GM12878 (cell line): ENCODE results near the gene MPP2. TPM values are rescaled to one million over a fixed set of nuclear protein-coding genes. Genes with fewer than 3 reads are reported as not detected.

ENCODE experiments used
- ATAC-seq: fragments of 200-7000 bp; cut with Tn5 transposase; 3 replicates; pipeline ENCODE4 v1.9.1; 2020; ENCODE audit warnings: mild to moderate bottlenecking, moderate library complexity
- BruUV-seq: library from RNA; stranded (reverse); fragments of 400-500 nt; replicated peaks from 2 replicates; lab custom pipeline; 2021; lab: Mats Ljungman, UMichigan
- CTCF ChIA-PET: fragments of 300-600 bp; sonication (Branson Sonifier 250); formaldehyde crosslinking; extraction: SDS; loops from one replicate; lab custom pipeline; 2021; ENCODE audit warnings: inconsistent platforms; lab: Yijun Ruan, JAX
- POLR2A ChIA-PET: fragments of 350-600 bp; formaldehyde crosslinking; extraction: SDS; loops from one replicate; lab custom pipeline; 2021; ENCODE audit warnings: inconsistent platforms; lab: Charles Lee
- RAD21 ChIA-PET: fragments of 300-600 bp; sonication (Branson Sonifier 250); formaldehyde crosslinking; loops from one replicate; lab custom pipeline; 2023; ENCODE audit warnings: antibody characterized with exemption; ENCODE audit not compliant: unreplicated experiment; lab: Charles Lee
- SMC1A ChIA-PET: fragments of 300-600 bp; sonication (Branson Sonifier 250); formaldehyde crosslinking; loops from one replicate; lab custom pipeline; 2023; ENCODE audit not compliant: unreplicated experiment, uncharacterized antibody; lab: Charles Lee
- DNase-seq: peaks from one replicate; pipeline ENCODE4 v3.0.0-alpha.2; 2011; ENCODE audit warnings: low read depth, low spot score
- FAIRE-seq: peaks from 3 replicates; lab custom pipeline; 2011; peaks lifted over from hg19 to GRCh38; lab: Jason Lieb, UNC
- H2AFZ ChIP-seq: 2 replicates; pipeline ENCODE4 v1.6.0; 2011; ENCODE audit warnings: low read depth, low read length, control low read depth; ENCODE audit not compliant: control insufficient read depth
- H3K27ac ChIP-seq: 2 replicates; pipeline ENCODE4 v1.5.1; 2011; ENCODE audit warnings: control low read depth; ENCODE audit not compliant: control insufficient read depth, insufficient read depth
- H3K27me3 ChIP-seq, 2 experiments: replicated peaks in 1 of 2; 2 replicates each; pipeline versions ENCODE4 v1.6.0 to v1.6.1; 2011; ENCODE audit warnings: low read length in 1 of 2; ENCODE audit not compliant: control insufficient read depth in 2 of 2, insufficient read depth in 2 of 2
- H3K36me3 ChIP-seq, 2 experiments: 2 replicates each; pipeline ENCODE4 v1.5.1; 2011; ENCODE audit warnings: low read length in 1 of 2; ENCODE audit not compliant: control insufficient read depth in 2 of 2, insufficient read depth in 2 of 2
- H3K4me1 ChIP-seq: 2 replicates; pipeline ENCODE4 v1.6.1; 2011; ENCODE audit warnings: mild to moderate bottlenecking, low read length, moderate library complexity, mixed read lengths; ENCODE audit not compliant: control insufficient read depth, insufficient read depth
- H3K4me2 ChIP-seq: 2 replicates; pipeline ENCODE4 v1.6.0; 2011; ENCODE audit warnings: control low read depth; ENCODE audit not compliant: control insufficient read depth, insufficient read depth
- H3K4me3 ChIP-seq: fragments of 200-600 bp; sonication (generic); 2 replicates; pipeline ENCODE4 v1.5.1; 2016
- H3K79me2 ChIP-seq: 2 replicates; pipeline ENCODE4 v1.6.0; 2011; ENCODE audit warnings: low read length; ENCODE audit not compliant: control insufficient read depth, insufficient read depth
- H3K9ac ChIP-seq: 2 replicates; pipeline ENCODE4 v1.8.0; 2011; ENCODE audit warnings: low read length, control low read depth, mixed read lengths; ENCODE audit not compliant: control insufficient read depth, insufficient read depth
- H3K9me3 ChIP-seq: replicated peaks from 3 replicates; pipeline ENCODE4 v1.5.1; 2011; ENCODE audit warnings: mild to moderate bottlenecking, low read length; ENCODE audit not compliant: control insufficient read depth, insufficient read depth
- H4K20me1 ChIP-seq: 2 replicates; pipeline ENCODE4 v1.6.0; 2011; ENCODE audit not compliant: control insufficient read depth, insufficient read depth
- EP300 ChIP-seq, 2 experiments: fragments of 150-350 bp in 1 of 2; IDR thresholded peaks; 2 replicates each; pipeline ENCODE4 v1.6.1; 2011 to 2012; ENCODE audit warnings: low read depth in 2 of 2, low read length in 2 of 2, borderline replicate concordance in 1 of 2, improper control_type of control experiment in 1 of 2, inconsistent platforms in 1 of 2; ENCODE audit not compliant: control insufficient read depth in 1 of 2
- FOS ChIP-seq: IDR thresholded peaks from 3 replicates; pipeline ENCODE4 v1.6.1; 2011; ENCODE audit warnings: borderline replicate concordance; ENCODE audit not compliant: insufficient read length; ENCODE audit errors: extremely low read depth
- HDAC2 ChIP-seq: fragments of 200-600 bp; sonication (generic); IDR thresholded peaks from 2 replicates; pipeline ENCODE4 v1.6.1; 2017
- JUNB ChIP-seq: IDR thresholded peaks from 2 replicates; pipeline ENCODE4 v1.6.1; 2016; ENCODE audit warnings: antibody characterized with exemption, mild to moderate bottlenecking
- PKNOX1 ChIP-seq: fragments of 450-650 bp; IDR thresholded peaks from 2 replicates; pipeline ENCODE4 v1.6.1; 2016; ENCODE audit warnings: mild to moderate bottlenecking
- SIX5 ChIP-seq: IDR thresholded peaks from 2 replicates; pipeline ENCODE4 v1.6.1; 2011; ENCODE audit warnings: mild to moderate bottlenecking, low read depth, low read length, moderate library complexity; ENCODE audit not compliant: severe bottlenecking
- TCF12 ChIP-seq: IDR thresholded peaks from 2 replicates; pipeline ENCODE4 v1.6.1; 2011; ENCODE audit warnings: low read depth, mild to moderate bottlenecking, low read length
- ZNF592 ChIP-seq: fragments of 450-650 bp; IDR thresholded peaks from 2 replicates; pipeline ENCODE4 v1.6.1; 2017; ENCODE audit warnings: mild to moderate bottlenecking, moderate library complexity
- WGBS: methylation state at CpG from one replicate; pipeline ENCODE4 v1.1.6; 2016; ENCODE audit warnings: low lambda C conversion rate; ENCODE audit not compliant: insufficient replicate concordance, insufficient coverage; ENCODE audit errors: missing lambda C conversion rate; 5-methylcytosine and 5-hydroxymethylcytosine counted together
- in situ Hi-C: fragments of 300-500 bp; cut with MboI; formaldehyde crosslinking; loops from 9 replicates; pipeline ENCODE4 v1.14.3; 2018; ENCODE audit warnings: mixed read lengths
- intact Hi-C: fragments of 100-400 bp; cut with micrococcal nuclease; formaldehyde crosslinking; loops from one replicate; pipeline ENCODE4 v1.14.2; 2022; ENCODE audit not compliant: unreplicated experiment
- polyA plus RNA-seq, 11 experiments: library from polyadenylated mRNA; depleted of rRNA in 4 of 11; unstranded in 6 of 11; stranded (reverse) in 5 of 11; fragments of >200 nt; fragmentation: Nextera tagmentation in 4 of 11; fragmentation: Illumina TruSeq in 1 of 11; extraction: Ambion mirVana in 4 of 11; extraction: Trizol in 1 of 11; gene quantifications; 1 replicate in 1 of 11; 2 replicates in 10 of 11; pipeline versions ENCODE4 v1.2.1 to v1.2.3, GENCODE V29; 2011 to 2016; ENCODE audit warnings: inconsistent platforms in 2 of 11, missing spikeins in 2 of 11, low read depth in 1 of 11
- total RNA-seq, 4 experiments: library from RNA; depleted of rRNA in 3 of 4; stranded (reverse); fragments of >200 nt in 3 of 4; fragmentation: Illumina TruSeq in 1 of 4; extraction: Trizol in 1 of 4; gene quantifications; 2 replicates each; pipeline versions ENCODE4 v1.2.1 to v1.2.3, GENCODE V29; 2013 to 2021
- TF ChIP-seq, protein P1 (sequence below): fragments of 450-650 bp; IDR thresholded peaks from 2 replicates; pipeline ENCODE4 v1.6.1; 2017; ENCODE audit warnings: mild to moderate bottlenecking, low read depth, inconsistent platforms; ENCODE audit not compliant: poor library complexity, severe bottlenecking
- TF ChIP-seq, protein P2 (sequence below): fragments of 450-650 bp; IDR thresholded peaks from 2 replicates; pipeline ENCODE4 v1.6.1; 2017; ENCODE audit warnings: mild to moderate bottlenecking
- TF ChIP-seq, protein P3 (sequence below): fragments of 450-650 bp; IDR thresholded peaks from 2 replicates; pipeline ENCODE4 v1.6.1; 2014; ENCODE audit warnings: mild to moderate bottlenecking

The MPP2 gene
- total and polyA plus RNA-seq, 10 of the 15 experiments (the other 5 are each of a cell fraction or from before 2014, with no cell fraction given), result 0.02 to 0.23 (median 0.15) TPM; not detected in 2

- H3K27ac ChIP-seq, result no peak overlapping the region
- ChIA-PET RAD21 (no interaction called here), POLR2A (no interaction called here), CTCF (no interaction called here), SMC1A (no interaction called here)
- H4K20me1 ChIP-seq, result no peaks in the 10 kb centered on the region; the same call in 1 of the 2 replicates
- 7% methylated on average over 27 of the region's 31 CpGs for WGBS
- no peaks in the 10 kb centered on the region for H3K36me3 ChIP-seq
- H3K4me3 ChIP-seq, result no peak overlapping the region
- H3K4me1 ChIP-seq, result 0 out of 2 replicates have a peak, but pooled peaks cover 5% of the 10 kb centered on the region
- DNase-seq (no peak), FAIRE-seq (peak; percentile 89), ATAC-seq (peak; percentile 92)
- intact Hi-C loops, result no loop called here
- in situ Hi-C loops, result no loop called here
- no peaks in the 10 kb centered on the region for H3K79me2 ChIP-seq
- peak overlapping the region; percentile 44 for H2AFZ ChIP-seq
- H3K9ac ChIP-seq, result no peak overlapping the region
- H3K9me3 ChIP-seq, result no peaks in the 10 kb centered on the region
- peak overlapping the region; percentile 69; the same call in 1 of the 2 replicates for H3K4me2 ChIP-seq
- peaks cover 3 to 7% of the 10 kb centered on the region in 2 experiments; a peak in 3 of 4 replicates for H3K27me3 ChIP-seq
- no TSS peak for BruUV-seq
- peak; percentile 64 for TF ChIP-seq FOS
- no peak for TF ChIP-seq TCF12
- TF ChIP-seq, protein P1, sequence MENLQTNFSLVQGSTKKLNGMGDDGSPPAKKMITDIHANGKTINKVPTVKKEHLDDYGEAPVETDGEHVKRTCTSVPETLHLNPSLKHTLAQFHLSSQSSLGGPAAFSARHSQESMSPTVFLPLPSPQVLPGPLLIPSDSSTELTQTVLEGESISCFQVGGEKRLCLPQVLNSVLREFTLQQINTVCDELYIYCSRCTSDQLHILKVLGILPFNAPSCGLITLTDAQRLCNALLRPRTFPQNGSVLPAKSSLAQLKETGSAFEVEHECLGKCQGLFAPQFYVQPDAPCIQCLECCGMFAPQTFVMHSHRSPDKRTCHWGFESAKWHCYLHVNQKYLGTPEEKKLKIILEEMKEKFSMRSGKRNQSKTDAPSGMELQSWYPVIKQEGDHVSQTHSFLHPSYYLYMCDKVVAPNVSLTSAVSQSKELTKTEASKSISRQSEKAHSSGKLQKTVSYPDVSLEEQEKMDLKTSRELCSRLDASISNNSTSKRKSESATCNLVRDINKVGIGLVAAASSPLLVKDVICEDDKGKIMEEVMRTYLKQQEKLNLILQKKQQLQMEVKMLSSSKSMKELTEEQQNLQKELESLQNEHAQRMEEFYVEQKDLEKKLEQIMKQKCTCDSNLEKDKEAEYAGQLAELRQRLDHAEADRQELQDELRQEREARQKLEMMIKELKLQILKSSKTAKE, result no peak
- TF ChIP-seq, protein P2, sequence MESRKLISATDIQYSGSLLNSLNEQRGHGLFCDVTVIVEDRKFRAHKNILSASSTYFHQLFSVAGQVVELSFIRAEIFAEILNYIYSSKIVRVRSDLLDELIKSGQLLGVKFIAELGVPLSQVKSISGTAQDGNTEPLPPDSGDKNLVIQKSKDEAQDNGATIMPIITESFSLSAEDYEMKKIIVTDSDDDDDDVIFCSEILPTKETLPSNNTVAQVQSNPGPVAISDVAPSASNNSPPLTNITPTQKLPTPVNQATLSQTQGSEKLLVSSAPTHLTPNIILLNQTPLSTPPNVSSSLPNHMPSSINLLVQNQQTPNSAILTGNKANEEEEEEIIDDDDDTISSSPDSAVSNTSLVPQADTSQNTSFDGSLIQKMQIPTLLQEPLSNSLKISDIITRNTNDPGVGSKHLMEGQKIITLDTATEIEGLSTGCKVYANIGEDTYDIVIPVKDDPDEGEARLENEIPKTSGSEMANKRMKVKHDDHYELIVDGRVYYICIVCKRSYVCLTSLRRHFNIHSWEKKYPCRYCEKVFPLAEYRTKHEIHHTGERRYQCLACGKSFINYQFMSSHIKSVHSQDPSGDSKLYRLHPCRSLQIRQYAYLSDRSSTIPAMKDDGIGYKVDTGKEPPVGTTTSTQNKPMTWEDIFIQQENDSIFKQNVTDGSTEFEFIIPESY, result no peak
- TF ChIP-seq ZNF592, result no peak
- no peak for TF ChIP-seq EP300 (IDR thresholded peaks at IDR 0.05; ENCODE audit: borderline replicate concordance in 1 of 2, control insufficient read depth in 1 of 2, low read depth in 2 of 2, low read length in 2 of 2)
- peak; percentile 81 for TF ChIP-seq PKNOX1
- no peak for TF ChIP-seq HDAC2
- TF ChIP-seq SIX5, result no peak
- TF ChIP-seq, protein P3, sequence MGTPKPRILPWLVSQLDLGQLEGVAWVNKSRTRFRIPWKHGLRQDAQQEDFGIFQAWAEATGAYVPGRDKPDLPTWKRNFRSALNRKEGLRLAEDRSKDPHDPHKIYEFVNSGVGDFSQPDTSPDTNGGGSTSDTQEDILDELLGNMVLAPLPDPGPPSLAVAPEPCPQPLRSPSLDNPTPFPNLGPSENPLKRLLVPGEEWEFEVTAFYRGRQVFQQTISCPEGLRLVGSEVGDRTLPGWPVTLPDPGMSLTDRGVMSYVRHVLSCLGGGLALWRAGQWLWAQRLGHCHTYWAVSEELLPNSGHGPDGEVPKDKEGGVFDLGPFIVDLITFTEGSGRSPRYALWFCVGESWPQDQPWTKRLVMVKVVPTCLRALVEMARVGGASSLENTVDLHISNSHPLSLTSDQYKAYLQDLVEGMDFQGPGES, result peak; percentile 34; the same call in 1 of the 2 replicates
- TF ChIP-seq JUNB, result no peak
Observed at GRCh38 chr17:43900183-43900857, 7.0 kb downstream of the MPP2 start.
